GDM1 (cell line): ENCODE data around the gene MRPL44.

Experiments
- DNase-seq: peaks from one replicate; lab custom pipeline; 2025; lab: John Stamatoyannopoulos, UW

The MRPL44 gene

GRCh38 chr2:224009605-224010315, 52.5 kb downstream of the MRPL44 start:
- no peak for DNase-seq

DNA sequence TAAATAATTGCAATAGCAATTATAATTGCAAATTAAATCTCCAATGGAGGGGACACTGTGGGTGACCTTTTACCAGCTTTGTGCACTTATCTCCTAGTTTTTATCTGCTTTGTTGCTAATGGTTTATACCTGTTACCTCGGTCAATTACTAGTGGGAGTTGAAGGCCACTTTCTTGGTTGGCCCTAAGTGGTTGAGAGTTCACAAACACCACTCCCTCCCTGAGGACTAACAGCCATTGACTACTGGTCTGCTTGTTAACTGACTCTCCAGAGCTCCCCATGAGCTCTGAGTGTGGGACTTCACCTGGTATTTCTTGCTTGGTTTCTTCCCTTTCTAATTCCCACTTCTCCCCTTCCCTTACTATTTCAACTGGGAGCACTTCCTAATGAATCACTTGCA, 54.6 kb downstream of the MRPL44 start:
- no peak for DNase-seq

GRCh38 chr2:224014336-224014735, 57.1 kb downstream of the MRPL44 start:
- no peak for DNase-seq

DNA sequence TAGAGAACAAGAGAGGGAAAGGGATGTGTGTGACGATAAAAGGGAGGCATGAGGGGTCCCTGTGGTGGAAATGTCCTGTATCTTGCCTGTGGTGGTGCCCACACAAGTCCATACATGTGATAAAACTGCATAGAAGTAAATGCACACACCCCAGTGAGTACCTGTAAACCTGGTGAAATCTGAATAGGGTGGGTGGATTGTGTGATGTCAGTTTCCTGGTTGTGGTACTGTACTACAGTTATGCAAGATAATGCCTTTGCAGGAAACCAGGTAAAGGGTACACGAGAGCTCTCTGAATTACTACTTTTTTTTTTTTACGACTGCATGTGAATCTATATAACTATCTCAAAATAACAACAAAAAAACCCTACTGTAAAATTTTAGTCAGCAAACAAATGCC, 59.7 kb downstream of the MRPL44 start:
- no peak for DNase-seq
